ENCODE data around the gene DUSP2.

The DUSP2 gene

GRCh38 chr2:96134421-96134820 lies 10.8 kb downstream of the DUSP2 start:
- no peak for DNase-seq
- WGBS (ENCODE audit: extremely low coverage, insufficient coverage, low lambda C conversion rate), result no CpG with 5 or more reads among the region's 11 CpGs
- Histone ChIP-seq H3K56ac (ENCODE audit: low read length) (no peak overlapping the region), H3K4me3 (ENCODE audit: low read length) (no peak overlapping the region), H2AK5ac (ENCODE audit: low read length) (no peak overlapping the region), H2BK5ac (ENCODE audit: low read length) (no peak overlapping the region), H2BK120ac (ENCODE audit: low read depth, low read length) (no peak overlapping the region), H3K79me2 (ENCODE audit: control insufficient read depth, insufficient read depth, low read length) (no peaks in the 10 kb centered on the region), H3K27ac (ENCODE audit: low read depth, low read length) (no peak overlapping the region), H4K5ac (ENCODE audit: low read length) (no peak overlapping the region), H3K79me1 (ENCODE audit: low read length) (no peaks in the 10 kb centered on the region), H3K4ac (ENCODE audit: low read depth, low read length) (no peak overlapping the region), H3K4me2 (ENCODE audit: low read length) (no peak overlapping the region), H3K18ac (ENCODE audit: low read length) (no peak overlapping the region), H4K8ac (ENCODE audit: low read depth, low read length) (no peak overlapping the region), H2BK15ac (replicated peaks; ENCODE audit: low read depth) (no peak overlapping the region), H3K23ac (ENCODE audit: low read length) (no peak overlapping the region), H3K9ac (ENCODE audit: low read length) (no peak overlapping the region), H3K4me1 (ENCODE audit: control insufficient read depth, low read depth, low read length) (no peaks in the 10 kb centered on the region), H3K27me3 (ENCODE audit: insufficient read depth, low read length, poor library complexity) (no peaks in the 10 kb centered on the region), H3K36me3 (ENCODE audit: control insufficient read depth, insufficient read depth, low read length) (no peaks in the 10 kb centered on the region)

- Histone ChIP-seq H3K4ac (ENCODE audit: low read depth, low read length) (no peak overlapping the region), H2BK120ac (ENCODE audit: low read depth, low read length) (no peak overlapping the region), H4K8ac (ENCODE audit: low read depth, low read length) (no peak overlapping the region), H3K4me2 (ENCODE audit: low read length) (no peak overlapping the region), H3K56ac (ENCODE audit: low read length) (no peak overlapping the region), H3K23ac (ENCODE audit: low read length) (no peak overlapping the region), H2AK5ac (ENCODE audit: low read length) (no peak overlapping the region), H2BK5ac (ENCODE audit: low read length) (no peak overlapping the region), H2BK15ac (replicated peaks; ENCODE audit: low read depth) (no peak overlapping the region), H4K5ac (ENCODE audit: low read length) (no peak overlapping the region), H3K36me3 (ENCODE audit: control insufficient read depth, insufficient read depth, low read length) (no peaks in the 10 kb centered on the region), H3K27me3 (ENCODE audit: insufficient read depth, low read length, poor library complexity) (no peaks in the 10 kb centered on the region), H3K79me2 (ENCODE audit: control insufficient read depth, insufficient read depth, low read length) (no peaks in the 10 kb centered on the region), H3K27ac (ENCODE audit: low read depth, low read length) (no peak overlapping the region), H3K9ac (ENCODE audit: low read length) (no peak overlapping the region), H3K4me3 (ENCODE audit: low read length) (no peak overlapping the region), H3K18ac (ENCODE audit: low read length) (no peak overlapping the region), H3K4me1 (ENCODE audit: control insufficient read depth, low read depth, low read length) (no peaks in the 10 kb centered on the region), H3K79me1 (ENCODE audit: low read length) (no peaks in the 10 kb centered on the region)
- no CpG with 5 or more reads among the region's 26 CpGs for WGBS (ENCODE audit: extremely low coverage, insufficient coverage, low lambda C conversion rate)
- no peak for DNase-seq
Measured at GRCh38 chr2:96131813-96132745, 13.2 kb downstream of the DUSP2 start.

GRCh38 chr2:96131152-96131812 lies 14.0 kb downstream of the DUSP2 start:
- H4K5ac ChIP-seq (ENCODE audit: low read length), result no peak overlapping the region
- no peak overlapping the region for H3K4ac ChIP-seq (ENCODE audit: low read depth, low read length)
- H3K36me3 ChIP-seq (ENCODE audit: control insufficient read depth, insufficient read depth, low read length), result no peaks in the 10 kb centered on the region
- no peaks in the 10 kb centered on the region for H3K79me2 ChIP-seq (ENCODE audit: control insufficient read depth, insufficient read depth, low read length)
- no peak overlapping the region for H2BK15ac ChIP-seq (replicated peaks; ENCODE audit: low read depth)
- no peaks in the 10 kb centered on the region for H3K27me3 ChIP-seq (ENCODE audit: insufficient read depth, low read length, poor library complexity)
- H2BK120ac ChIP-seq (ENCODE audit: low read depth, low read length), result no peak overlapping the region
- H3K4me2 ChIP-seq (ENCODE audit: low read length), result no peak overlapping the region
- H3K18ac ChIP-seq (ENCODE audit: low read length), result no peak overlapping the region
- DNase-seq, result no peak
- H2AK5ac ChIP-seq (ENCODE audit: low read length), result no peak overlapping the region
- H3K23ac ChIP-seq (ENCODE audit: low read length), result no peak overlapping the region
- no peak overlapping the region for H3K9ac ChIP-seq (ENCODE audit: low read length)
- H3K4me3 ChIP-seq (ENCODE audit: low read length), result no peak overlapping the region
- no peak overlapping the region for H3K56ac ChIP-seq (ENCODE audit: low read length)
- no peaks in the 10 kb centered on the region for H3K79me1 ChIP-seq (ENCODE audit: low read length)
- no peaks in the 10 kb centered on the region for H3K4me1 ChIP-seq (ENCODE audit: control insufficient read depth, low read depth, low read length)
- no CpG with 5 or more reads among the region's 10 CpGs for WGBS (ENCODE audit: extremely low coverage, insufficient coverage, low lambda C conversion rate)
- H3K27ac ChIP-seq (ENCODE audit: low read depth, low read length), result no peak overlapping the region
- no peak overlapping the region for H4K8ac ChIP-seq (ENCODE audit: low read depth, low read length)
- H2BK5ac ChIP-seq (ENCODE audit: low read length), result no peak overlapping the region

GRCh38 chr2:96130483-96130882 lies 14.8 kb downstream of the DUSP2 start:
- Histone ChIP-seq H3K27me3 (ENCODE audit: insufficient read depth, low read length, poor library complexity) (no peaks in the 10 kb centered on the region), H3K4me2 (ENCODE audit: low read length) (no peak overlapping the region), H3K36me3 (ENCODE audit: control insufficient read depth, insufficient read depth, low read length) (no peaks in the 10 kb centered on the region), H3K23ac (ENCODE audit: low read length) (no peak overlapping the region), H3K4me1 (ENCODE audit: control insufficient read depth, low read depth, low read length) (no peaks in the 10 kb centered on the region), H4K8ac (ENCODE audit: low read depth, low read length) (no peak overlapping the region), H3K79me2 (ENCODE audit: control insufficient read depth, insufficient read depth, low read length) (no peaks in the 10 kb centered on the region), H2AK5ac (ENCODE audit: low read length) (no peak overlapping the region), H3K27ac (ENCODE audit: low read depth, low read length) (no peak overlapping the region), H3K56ac (ENCODE audit: low read length) (no peak overlapping the region), H2BK15ac (replicated peaks; ENCODE audit: low read depth) (no peak overlapping the region), H2BK120ac (ENCODE audit: low read depth, low read length) (no peak overlapping the region), H3K18ac (ENCODE audit: low read length) (no peak overlapping the region), H3K79me1 (ENCODE audit: low read length) (no peaks in the 10 kb centered on the region), H4K5ac (ENCODE audit: low read length) (no peak overlapping the region), H2BK5ac (ENCODE audit: low read length) (no peak overlapping the region), H3K4me3 (ENCODE audit: low read length) (no peak overlapping the region), H3K4ac (ENCODE audit: low read depth, low read length) (no peak overlapping the region), H3K9ac (ENCODE audit: low read length) (no peak overlapping the region)
- DNase-seq, result no peak
- WGBS (ENCODE audit: extremely low coverage, insufficient coverage, low lambda C conversion rate), result no CpG with 5 or more reads among the region's 4 CpGs

GRCh38 chr2:96129528-96130120 lies 15.6 kb downstream of the DUSP2 start:
- Histone ChIP-seq H3K4me2 (ENCODE audit: low read length) (no peak overlapping the region), H3K79me1 (ENCODE audit: low read length) (no peaks in the 10 kb centered on the region), H3K36me3 (ENCODE audit: control insufficient read depth, insufficient read depth, low read length) (no peaks in the 10 kb centered on the region), H2BK15ac (replicated peaks; ENCODE audit: low read depth) (no peak overlapping the region), H3K9ac (ENCODE audit: low read length) (no peak overlapping the region), H3K4me1 (ENCODE audit: control insufficient read depth, low read depth, low read length) (no peaks in the 10 kb centered on the region), H3K79me2 (ENCODE audit: control insufficient read depth, insufficient read depth, low read length) (no peaks in the 10 kb centered on the region), H3K27me3 (ENCODE audit: insufficient read depth, low read length, poor library complexity) (no peaks in the 10 kb centered on the region), H4K5ac (ENCODE audit: low read length) (no peak overlapping the region), H2BK120ac (ENCODE audit: low read depth, low read length) (no peak overlapping the region), H2AK5ac (ENCODE audit: low read length) (no peak overlapping the region), H2BK5ac (ENCODE audit: low read length) (no peak overlapping the region), H3K23ac (ENCODE audit: low read length) (no peak overlapping the region), H3K56ac (ENCODE audit: low read length) (no peak overlapping the region), H3K4me3 (ENCODE audit: low read length) (no peak overlapping the region), H3K18ac (ENCODE audit: low read length) (no peak overlapping the region), H4K8ac (ENCODE audit: low read depth, low read length) (no peak overlapping the region), H3K4ac (ENCODE audit: low read depth, low read length) (no peak overlapping the region), H3K27ac (ENCODE audit: low read depth, low read length) (no peak overlapping the region)
- no CpG with 5 or more reads among the region's 16 CpGs for WGBS (ENCODE audit: extremely low coverage, insufficient coverage, low lambda C conversion rate)
- DNase-seq, result no peak
